ENCODE measurements around the gene FAM76A.
"Not testable (repeated sequence)": the region's sequence is repeated elsewhere in the genome, so short reads cannot be mapped to it uniquely, and the experiment has no call there.

FAM76A gene

DNA sequence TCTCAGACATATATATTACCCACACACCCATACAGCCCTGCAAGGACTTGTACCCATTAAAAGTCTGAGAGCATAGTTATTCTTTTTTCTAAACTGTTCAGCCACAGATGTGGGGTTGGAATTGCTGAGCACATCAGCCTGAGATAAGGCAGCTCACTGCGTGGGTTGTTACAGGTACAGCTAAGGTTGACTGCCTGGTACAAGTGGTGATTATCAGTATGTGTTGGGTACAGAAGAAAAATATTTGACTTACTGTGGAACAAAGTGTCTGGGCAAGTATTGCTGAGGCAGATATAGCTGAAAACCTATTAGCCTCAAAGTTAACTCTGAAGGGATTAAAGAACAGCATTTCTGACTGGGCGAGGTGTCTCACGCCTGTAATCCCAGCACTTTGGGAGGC is 52.3 kb downstream of the FAM76A start:
- no peak for DNase-seq (ENCODE audit: low spot score)

DNA sequence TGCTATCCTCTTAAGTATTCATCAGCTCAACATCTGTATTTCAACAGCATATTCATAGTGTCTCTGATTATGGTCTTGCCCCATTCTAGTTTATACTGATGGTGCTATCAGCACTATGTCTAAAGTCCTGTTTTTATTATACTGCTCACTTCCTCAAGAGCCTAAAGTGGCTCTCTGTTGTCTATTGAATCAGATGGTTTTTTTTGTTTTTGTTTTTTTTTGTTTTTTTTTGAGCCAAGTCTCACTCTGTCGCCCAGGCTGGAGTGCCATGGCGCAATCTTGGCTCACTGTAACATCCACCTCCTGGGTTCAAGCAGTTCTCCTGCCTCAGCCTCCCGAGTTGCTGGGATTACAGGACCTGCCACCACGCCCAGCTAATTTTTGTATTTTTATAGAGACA is 53.4 kb downstream of the FAM76A start:
- no peak for DNase-seq (ENCODE audit: low spot score)

DNA sequence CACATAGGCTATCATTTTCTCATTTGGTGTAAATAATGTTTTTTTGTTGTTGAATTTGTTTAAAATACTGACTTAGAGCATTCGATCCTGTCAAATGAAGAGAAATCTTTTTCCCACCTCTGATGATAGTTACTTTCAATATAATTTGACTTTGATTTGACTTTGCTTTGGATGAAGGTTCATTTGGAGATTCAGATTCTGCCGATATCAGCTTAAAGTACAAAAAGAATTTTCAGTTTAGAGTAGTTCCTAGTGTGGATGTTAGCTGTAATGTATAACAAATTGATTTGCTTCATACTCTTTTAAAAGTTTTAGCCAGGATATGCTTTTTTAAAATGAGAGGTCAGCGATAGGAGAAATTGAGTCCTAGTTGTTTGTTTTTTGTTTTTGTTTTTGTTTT is 57.2 kb downstream of the FAM76A start:
- DNase-seq (ENCODE audit: low spot score), result no peak

DNA sequence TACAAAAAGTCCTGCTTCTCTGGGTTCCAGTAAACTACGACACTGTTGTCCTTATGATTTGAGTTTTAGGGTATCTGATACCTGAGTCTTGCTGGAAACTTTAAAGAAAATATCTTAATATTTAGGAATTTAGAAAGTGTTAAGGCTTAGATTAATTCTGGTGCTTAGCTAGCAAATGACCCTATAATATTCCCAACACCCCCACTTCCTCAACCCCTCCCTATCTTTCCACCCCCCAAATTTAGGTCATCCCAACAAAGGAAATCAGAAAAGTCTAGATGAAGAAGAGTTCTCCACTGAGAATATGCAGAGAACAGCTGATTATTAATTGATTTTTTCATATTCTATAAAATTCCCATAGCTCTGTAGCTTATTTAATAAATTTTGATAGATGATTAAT is 58.9 kb downstream of the FAM76A start:
- no peak for DNase-seq (ENCODE audit: low spot score)

DNA sequence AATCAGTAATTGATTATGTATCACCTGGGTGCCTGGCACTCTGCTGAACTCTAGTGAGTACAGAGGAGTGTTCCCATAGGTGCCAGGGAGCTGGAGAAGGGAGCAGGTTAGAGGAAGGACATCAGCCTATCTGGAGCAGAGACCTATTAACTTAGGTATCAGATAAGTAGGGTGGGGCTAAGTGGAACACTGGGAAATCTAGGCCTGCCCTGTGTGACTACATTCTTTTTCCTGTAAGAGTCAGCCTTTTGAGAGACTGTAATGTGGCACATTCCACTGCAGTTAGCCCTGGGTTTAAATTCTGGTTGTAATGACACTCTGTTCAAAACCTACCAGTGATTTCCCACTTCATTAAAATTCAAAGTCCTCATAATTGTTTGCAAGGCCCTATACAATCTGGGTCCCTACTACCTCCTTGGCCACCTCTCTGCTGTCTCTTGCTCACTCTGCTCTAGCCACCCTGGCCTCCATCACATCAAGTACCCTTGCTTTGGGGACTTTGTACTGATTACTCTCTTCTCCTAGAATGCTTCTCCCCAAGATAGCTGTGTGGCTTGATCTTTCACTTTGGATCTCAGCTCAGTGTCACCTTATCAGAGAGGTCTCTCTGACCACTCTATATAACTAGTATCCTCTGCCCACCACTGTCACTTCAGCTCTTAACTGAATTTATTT is 60.2 kb downstream of the FAM76A start:
- DNase-seq (ENCODE audit: low spot score), result no peak

DNA sequence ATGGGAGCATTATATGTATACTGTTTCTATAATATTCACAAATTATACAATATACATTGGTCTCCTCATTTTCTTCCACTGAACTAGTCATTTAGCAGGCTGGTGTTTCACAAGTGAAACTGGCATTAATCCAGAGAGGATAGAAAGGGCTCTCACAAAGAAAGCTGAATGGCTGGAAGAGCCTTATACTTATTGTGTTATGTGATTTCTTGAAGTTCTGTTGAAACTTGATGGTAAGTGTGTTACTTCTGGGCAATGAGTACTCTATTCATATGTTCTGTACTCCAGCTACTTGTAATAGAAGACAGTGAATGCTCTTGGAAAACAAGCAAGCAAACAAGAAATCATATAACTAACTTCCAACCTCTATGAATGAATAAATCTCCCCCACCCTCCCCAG is 62.1 kb downstream of the FAM76A start:
- DNase-seq (ENCODE audit: low spot score), result no peak

DNA sequence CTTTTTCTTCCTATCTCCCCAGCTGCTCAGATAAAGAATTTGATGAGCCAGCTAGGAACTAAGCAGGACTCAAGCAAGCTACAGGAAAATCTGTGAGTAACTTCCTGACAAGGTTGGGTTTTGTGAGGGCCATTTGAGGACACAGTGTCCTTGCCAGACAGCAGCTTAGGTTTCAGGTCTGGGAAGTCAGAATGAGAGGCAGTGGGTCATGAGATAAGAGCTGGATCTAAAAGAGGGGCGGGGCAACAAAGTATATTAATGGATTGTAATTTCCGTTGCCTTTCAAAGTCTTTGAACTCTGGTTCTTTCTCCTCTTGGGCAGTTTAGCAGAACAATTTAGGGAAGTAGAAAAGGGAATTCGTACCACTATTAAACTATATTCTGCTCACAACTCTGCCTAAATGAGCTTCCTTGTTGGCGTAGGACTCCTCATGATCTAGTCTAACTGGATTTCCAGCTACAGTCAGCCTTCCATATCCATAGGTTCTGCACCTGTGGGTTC is 63.8 kb downstream of the FAM76A start:
- DNase-seq (ENCODE audit: low spot score), result no peak

DNA sequence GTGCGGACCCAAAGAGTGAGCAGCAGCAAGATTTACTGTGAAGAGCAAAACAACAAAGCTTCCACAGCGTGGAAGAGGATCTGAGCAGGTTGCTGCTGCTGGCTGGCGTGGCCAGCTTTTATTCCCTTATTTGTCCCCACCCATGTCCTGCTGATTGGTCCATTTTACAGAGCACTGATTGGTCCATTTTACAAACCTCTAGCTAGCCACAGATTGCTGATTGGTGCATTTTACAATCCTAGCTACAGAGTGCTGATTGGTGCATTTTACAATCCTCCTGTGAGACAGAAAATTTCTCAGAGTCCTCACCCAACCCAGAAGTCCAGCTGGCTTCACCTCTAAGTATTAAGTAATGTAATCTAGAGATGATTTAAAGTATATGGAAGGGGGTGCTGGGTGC is 64.5 kb downstream of the FAM76A start:
- not testable (repeated sequence) for DNase-seq (ENCODE audit: low spot score)

DNA sequence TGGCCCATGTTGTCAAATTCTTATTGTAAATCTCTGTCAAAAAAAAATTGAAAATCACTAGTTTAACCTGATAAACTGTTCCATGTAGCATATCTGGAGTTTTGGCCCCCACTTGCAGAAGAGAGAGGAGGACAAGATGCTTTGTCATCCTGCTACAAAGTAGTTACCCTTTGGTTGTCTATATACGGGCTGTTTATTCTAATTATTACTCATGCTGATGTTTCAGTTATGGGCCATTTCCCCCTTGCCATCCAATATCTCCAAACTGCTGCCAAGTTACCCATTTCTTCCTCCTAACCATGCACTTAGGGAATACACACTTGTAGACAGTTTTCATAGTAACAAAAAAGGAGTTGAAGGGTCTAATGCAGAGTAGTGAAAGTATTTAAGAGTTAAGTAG is 69.8 kb downstream of the FAM76A start:
- no peak for DNase-seq (ENCODE audit: low spot score)

DNA sequence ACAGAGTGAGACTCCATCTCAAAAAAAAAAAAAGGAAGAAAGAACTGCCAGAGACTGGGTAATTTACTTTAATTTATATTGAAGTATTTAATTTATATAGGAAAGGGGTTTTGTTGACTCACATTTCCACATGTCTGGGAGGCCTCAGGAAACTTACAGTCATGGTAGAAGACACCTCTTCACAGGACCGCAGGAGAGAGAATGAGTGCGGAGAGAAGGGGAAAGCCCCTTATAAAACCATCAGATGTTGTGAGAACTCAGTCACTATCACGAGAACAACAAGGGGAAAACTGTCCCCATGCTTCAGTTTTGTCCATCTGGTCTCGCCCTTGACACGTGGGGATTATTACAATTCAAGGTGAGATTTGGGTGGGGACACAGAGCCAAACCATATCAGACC is 79.0 kb downstream of the FAM76A start:
- no peak for DNase-seq (ENCODE audit: low spot score)

DNA sequence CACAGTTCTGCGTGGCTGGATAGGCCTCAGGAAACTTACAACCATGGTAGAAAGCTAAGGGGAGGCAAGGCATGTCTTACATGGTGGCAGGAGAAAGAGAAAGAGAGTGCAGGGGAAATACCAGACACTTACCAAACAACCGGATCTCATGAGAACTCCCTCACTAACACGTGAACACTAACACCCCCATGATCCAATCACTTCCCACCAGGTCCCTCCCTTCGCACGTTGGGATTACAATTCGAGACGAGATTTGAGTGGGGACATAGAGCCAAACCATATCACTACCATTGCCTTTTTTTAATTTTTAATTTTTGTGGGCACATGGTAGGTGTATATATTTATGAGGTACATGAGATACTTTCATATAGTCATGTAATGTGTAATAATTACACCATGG is 81.0 kb downstream of the FAM76A start:
- no peak for DNase-seq (ENCODE audit: low spot score)

DNA sequence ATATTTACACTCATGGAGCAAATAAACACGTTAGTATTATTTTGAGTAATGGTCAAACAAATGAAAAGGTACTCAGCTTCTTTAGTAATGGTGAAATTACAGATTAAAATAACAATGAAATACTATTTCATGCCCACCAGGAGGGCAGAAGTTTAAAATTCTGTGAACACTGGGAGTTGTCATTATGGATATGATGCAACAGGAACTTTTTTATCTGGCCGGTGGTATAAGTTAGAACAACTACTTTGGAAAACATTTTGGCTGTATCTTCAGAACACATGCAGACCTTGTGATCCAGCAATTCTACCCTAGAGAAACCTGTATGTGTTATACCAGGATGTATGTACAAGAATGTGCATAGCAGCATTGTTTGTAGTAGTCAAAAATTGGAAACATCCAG is 81.6 kb downstream of the FAM76A start:
- DNase-seq (ENCODE audit: low spot score), result no peak

DNA sequence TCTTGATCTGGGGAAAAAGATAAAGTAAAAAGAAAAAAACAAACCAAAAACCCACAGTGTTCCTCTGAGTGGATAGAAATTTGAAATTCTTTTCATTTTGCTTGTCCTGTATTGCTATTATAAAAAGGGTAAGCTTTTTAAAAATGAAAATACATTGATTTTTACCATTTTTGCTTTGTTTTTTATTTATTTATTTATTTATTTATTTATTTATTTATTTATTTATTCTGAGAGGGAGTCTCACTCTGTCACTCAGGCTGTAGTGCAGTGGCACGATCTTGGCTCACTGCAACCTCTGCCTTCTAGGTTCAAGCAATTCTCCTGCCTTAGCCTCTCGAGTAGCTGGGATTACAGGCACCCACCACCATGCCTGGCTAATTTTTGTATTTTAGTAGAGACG is 82.4 kb downstream of the FAM76A start:
- DNase-seq (ENCODE audit: low spot score), result not testable (repeated sequence)

DNA sequence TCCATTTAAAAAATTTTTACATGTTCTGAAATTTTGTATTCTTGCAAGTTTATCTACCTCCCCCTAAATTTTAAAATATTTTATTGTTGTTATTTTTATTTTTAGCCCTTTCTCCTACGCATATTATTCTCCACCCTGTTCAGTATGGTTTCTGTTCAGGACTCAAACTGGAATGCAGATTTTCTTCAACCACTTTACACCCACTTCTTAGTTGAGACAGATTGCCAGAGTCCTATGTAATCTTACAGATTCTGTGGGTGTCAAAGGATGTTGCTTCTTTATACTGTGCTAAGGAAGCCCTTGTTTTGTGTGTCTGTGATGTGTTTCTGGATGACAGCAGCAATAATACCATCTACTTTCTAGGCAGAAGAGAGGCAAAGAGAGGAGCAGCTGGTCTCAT is 84.1 kb downstream of the FAM76A start:
- no peak for DNase-seq (ENCODE audit: low spot score)

DNA sequence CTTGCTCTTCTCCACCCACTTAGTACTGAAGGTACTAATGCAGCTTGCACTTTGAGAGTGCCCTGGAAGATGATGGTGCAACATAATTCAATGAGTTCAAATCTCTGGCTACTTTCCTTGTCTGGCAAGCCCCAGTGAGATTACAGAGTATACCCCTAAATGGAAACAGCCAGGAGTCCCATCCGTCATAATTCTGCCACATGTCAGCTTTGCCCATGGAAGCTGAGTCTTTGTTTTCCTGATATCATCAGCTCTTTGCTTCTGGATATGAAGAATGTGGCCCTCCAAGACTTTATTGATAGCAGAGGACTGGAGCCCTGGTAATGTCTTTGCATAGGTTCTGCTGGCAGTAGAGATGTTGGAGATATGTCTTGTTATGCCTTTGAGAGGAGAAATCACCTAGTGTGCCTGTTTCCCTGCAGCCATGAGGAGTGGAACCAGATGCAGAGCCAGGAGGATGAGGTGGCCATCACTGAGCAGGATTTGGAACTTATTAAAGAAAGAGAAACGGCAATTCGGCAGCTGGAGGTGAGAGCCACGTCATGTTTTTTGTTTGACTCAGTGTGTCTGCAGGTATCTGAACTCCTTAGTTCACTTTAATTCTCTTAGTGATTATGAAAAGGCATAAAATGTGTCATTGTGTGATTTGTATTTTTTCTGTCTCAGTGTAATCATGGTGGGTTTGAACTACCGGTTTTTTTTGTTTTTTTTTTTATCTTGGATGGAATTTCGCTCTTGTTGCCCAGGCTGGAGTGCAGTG is 86.2 kb downstream of the FAM76A start:
- no peak for DNase-seq (ENCODE audit: low spot score)
